ENCODE data around the gene WDR13.

DNA sequence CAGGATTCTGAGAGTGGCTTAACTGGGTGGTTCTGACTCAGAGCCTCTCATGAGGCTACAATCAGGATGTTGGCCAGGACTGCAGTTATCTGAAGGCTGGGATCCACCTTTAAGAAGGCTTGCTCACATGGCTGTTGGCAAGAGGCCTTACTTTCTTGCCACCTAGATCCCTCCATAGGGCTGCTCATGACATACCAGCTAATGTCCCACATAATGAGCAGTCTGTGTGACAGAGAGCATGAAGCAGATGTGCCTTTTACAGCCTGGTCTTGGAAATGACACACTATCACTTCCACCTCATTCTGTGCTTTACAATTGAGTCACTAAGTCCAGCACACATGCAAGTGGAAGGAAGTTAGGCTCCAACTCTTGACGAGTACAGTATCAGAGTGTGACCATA, 27.3 kb upstream of the WDR13 start:
- TF ChIP-seq, protein P1, sequence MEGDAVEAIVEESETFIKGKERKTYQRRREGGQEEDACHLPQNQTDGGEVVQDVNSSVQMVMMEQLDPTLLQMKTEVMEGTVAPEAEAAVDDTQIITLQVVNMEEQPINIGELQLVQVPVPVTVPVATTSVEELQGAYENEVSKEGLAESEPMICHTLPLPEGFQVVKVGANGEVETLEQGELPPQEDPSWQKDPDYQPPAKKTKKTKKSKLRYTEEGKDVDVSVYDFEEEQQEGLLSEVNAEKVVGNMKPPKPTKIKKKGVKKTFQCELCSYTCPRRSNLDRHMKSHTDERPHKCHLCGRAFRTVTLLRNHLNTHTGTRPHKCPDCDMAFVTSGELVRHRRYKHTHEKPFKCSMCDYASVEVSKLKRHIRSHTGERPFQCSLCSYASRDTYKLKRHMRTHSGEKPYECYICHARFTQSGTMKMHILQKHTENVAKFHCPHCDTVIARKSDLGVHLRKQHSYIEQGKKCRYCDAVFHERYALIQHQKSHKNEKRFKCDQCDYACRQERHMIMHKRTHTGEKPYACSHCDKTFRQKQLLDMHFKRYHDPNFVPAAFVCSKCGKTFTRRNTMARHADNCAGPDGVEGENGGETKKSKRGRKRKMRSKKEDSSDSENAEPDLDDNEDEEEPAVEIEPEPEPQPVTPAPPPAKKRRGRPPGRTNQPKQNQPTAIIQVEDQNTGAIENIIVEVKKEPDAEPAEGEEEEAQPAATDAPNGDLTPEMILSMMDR (IDR thresholded peaks at IDR 0.05) = no peak
- TF ChIP-seq TCF7L2 (IDR thresholded peaks at IDR 0.05; ENCODE audit: low read depth, low read length) (no peak), POLR2AphosphoS5 (IDR thresholded peaks at IDR 0.05; ENCODE audit: low read depth, low read length) (no peak), SIN3A (IDR thresholded peaks at IDR 0.05; ENCODE audit: borderline replicate concordance, insufficient read depth, low read depth, low read length) (no peak)
- TF ChIP-seq, protein P2, sequence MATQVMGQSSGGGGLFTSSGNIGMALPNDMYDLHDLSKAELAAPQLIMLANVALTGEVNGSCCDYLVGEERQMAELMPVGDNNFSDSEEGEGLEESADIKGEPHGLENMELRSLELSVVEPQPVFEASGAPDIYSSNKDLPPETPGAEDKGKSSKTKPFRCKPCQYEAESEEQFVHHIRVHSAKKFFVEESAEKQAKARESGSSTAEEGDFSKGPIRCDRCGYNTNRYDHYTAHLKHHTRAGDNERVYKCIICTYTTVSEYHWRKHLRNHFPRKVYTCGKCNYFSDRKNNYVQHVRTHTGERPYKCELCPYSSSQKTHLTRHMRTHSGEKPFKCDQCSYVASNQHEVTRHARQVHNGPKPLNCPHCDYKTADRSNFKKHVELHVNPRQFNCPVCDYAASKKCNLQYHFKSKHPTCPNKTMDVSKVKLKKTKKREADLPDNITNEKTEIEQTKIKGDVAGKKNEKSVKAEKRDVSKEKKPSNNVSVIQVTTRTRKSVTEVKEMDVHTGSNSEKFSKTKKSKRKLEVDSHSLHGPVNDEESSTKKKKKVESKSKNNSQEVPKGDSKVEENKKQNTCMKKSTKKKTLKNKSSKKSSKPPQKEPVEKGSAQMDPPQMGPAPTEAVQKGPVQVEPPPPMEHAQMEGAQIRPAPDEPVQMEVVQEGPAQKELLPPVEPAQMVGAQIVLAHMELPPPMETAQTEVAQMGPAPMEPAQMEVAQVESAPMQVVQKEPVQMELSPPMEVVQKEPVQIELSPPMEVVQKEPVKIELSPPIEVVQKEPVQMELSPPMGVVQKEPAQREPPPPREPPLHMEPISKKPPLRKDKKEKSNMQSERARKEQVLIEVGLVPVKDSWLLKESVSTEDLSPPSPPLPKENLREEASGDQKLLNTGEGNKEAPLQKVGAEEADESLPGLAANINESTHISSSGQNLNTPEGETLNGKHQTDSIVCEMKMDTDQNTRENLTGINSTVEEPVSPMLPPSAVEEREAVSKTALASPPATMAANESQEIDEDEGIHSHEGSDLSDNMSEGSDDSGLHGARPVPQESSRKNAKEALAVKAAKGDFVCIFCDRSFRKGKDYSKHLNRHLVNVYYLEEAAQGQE (IDR thresholded peaks at IDR 0.05; ENCODE audit: insufficient read depth in 1 of 2, low read depth in 2 of 2, low read length in 1 of 2) = no peak
